Activated CD4-positive, alpha-beta T cell treated with anti-CD3 and anti-CD28 coated beads, Interleukin-2, amount 10 ng/mL, durations not matched to agents 7 days and 5 days (primary cell): Measurements from ENCODE around the gene VWA8. TPM values are rescaled to one million over a fixed set of nuclear protein-coding genes. Genes with fewer than 3 reads are reported as not detected.
"Not testable (repeated sequence)": the region's sequence is repeated elsewhere in the genome, so short reads cannot be mapped to it uniquely, and the experiment has no call there.

Experiments used
- CTCF ChIA-PET: fragments of 350-600 bp; sonication (Branson Sonifier 250); formaldehyde crosslinking; loops from one replicate; lab custom pipeline; 2021; ENCODE audit warnings: antibody characterized with exemption; lab: Charles Lee
- POLR2A ChIA-PET: fragments of 350-600 bp; sonication (Branson Sonifier 250); formaldehyde crosslinking; loops from one replicate; lab custom pipeline; 2021; ENCODE audit warnings: antibody characterized with exemption; lab: Charles Lee
- DNase-seq: peaks from one replicate; pipeline ENCODE4 v3.0.0-alpha.2; 2020
- H3K27ac Mint-ChIP-seq: one replicate; pipeline ENCODE4 v1.8.0; 2021; ENCODE audit warnings: mild to moderate bottlenecking, moderate library complexity, mixed read lengths
- H3K27me3 Mint-ChIP-seq: one replicate; pipeline ENCODE4 v1.8.0; 2021; ENCODE audit warnings: mixed read lengths
- H3K36me3 Mint-ChIP-seq: one replicate; pipeline ENCODE4 v1.8.0; 2021; ENCODE audit warnings: low read depth, mixed read lengths
- H3K4me1 Mint-ChIP-seq: one replicate; pipeline ENCODE4 v1.8.0; 2021; ENCODE audit warnings: mixed read lengths
- H3K4me3 Mint-ChIP-seq: one replicate; pipeline ENCODE4 v1.8.0; 2021; ENCODE audit warnings: mild to moderate bottlenecking, moderate library complexity, mixed read lengths
- H3K9me3 Mint-ChIP-seq: one replicate; pipeline ENCODE4 v1.8.0; 2021; ENCODE audit warnings: mixed read lengths
- total RNA-seq, 2 experiments: library from RNA; stranded (reverse); gene quantifications; one replicate each; pipeline ENCODE4 v1.2.3, GENCODE V29; 2021

Gene VWA8
- total RNA-seq, 2 experiments from 2014 or later, result 17.8 to 17.9 TPM

DNA sequence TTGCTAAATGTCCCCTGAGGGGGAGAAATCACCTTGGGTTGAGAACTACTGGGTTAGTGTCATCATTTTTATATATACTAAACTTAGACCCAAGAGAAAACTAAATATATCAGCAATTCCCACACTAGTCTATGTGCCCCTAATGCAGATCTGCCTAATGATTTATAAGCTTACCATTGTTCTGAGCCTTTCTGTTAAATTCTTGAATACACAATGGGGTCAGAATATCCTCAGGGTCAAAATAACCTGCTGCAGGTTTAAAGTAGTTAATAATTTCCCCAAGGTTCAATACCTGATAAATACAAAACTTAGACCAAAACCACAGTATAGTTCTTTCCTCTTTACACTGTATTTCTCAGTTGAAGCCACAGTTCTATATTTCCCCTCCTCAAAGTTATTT is 4.6 kb downstream of the VWA8 start:
- DNase-seq, result no peak
- H3K4me3 Mint-ChIP-seq, result no peak overlapping the region
- H3K27me3 Mint-ChIP-seq, result no peaks in the 10 kb centered on the region
- H3K9me3 Mint-ChIP-seq, result no peaks in the 10 kb centered on the region
- POLR2A ChIA-PET, result interaction anchor here (0.6 to 1.0 kb wide), 2 partner anchors 85 to 91 kb away, joined by 3 read pairs; no protein-coding TSS in a partner anchor
- CTCF ChIA-PET, result no interaction called here
- H3K4me1 Mint-ChIP-seq, result peaks cover 24% of the 10 kb centered on the region
- no peak overlapping the region for H3K27ac Mint-ChIP-seq
- peaks cover 15% of the 10 kb centered on the region for H3K36me3 Mint-ChIP-seq

DNA sequence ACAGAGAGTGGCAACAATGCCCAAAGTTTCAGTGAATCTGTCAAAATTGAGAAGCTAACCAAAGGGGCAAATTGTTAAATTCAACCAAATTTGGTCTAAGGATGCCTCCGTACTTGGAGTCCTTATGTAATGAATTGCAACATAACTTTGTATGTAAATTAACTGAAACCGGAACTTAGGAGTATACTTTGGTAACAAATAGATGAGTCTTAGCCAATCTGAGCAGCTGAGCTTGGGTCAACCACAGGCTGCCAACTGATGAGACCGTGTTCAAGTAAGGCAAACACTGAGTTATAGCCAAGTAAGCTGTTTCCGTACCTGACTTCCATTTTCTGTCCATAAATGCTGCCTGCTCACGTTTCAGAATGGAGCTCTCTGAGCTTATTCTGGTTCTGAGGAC is 5.3 kb downstream of the VWA8 start:
- H3K36me3 Mint-ChIP-seq, result peaks cover 15% of the 10 kb centered on the region
- no peak overlapping the region for H3K4me3 Mint-ChIP-seq
- no peak for DNase-seq
- H3K27me3 Mint-ChIP-seq, result no peaks in the 10 kb centered on the region
- H3K9me3 Mint-ChIP-seq, result no peaks in the 10 kb centered on the region
- peaks cover 23% of the 10 kb centered on the region for H3K4me1 Mint-ChIP-seq
- CTCF ChIA-PET, result interaction anchor here (1.4 kb wide), 1 partner anchor 35 kb away, joined by 3 read pairs; no protein-coding TSS in a partner anchor
- POLR2A ChIA-PET, result no interaction called here
- H3K27ac Mint-ChIP-seq, result no peak overlapping the region

GRCh38 chr13:41954226-41954625 is 6.7 kb downstream of the VWA8 start:
- H3K27ac Mint-ChIP-seq, result no peak overlapping the region
- H3K27me3 Mint-ChIP-seq, result no peaks in the 10 kb centered on the region
- ChIA-PET CTCF (interaction anchor here (1.0 to 1.4 kb wide), 2 partner anchors 9 to 37 kb away, joined by 3 to 5 read pairs; no protein-coding TSS in a partner anchor), POLR2A (no interaction called here)
- no peak overlapping the region for H3K4me3 Mint-ChIP-seq
- no peak for DNase-seq
- H3K4me1 Mint-ChIP-seq, result peaks cover 13% of the 10 kb centered on the region
- no peaks in the 10 kb centered on the region for H3K9me3 Mint-ChIP-seq
- peaks cover 13% of the 10 kb centered on the region for H3K36me3 Mint-ChIP-seq

GRCh38 chr13:41952749-41953148 is 8.2 kb downstream of the VWA8 start:
- DNase-seq, result no peak
- H3K36me3 Mint-ChIP-seq, result peaks cover 24% of the 10 kb centered on the region
- H3K27ac Mint-ChIP-seq, result no peak overlapping the region
- no peaks in the 10 kb centered on the region for H3K9me3 Mint-ChIP-seq
- H3K27me3 Mint-ChIP-seq, result no peaks in the 10 kb centered on the region
- ChIA-PET POLR2A (no interaction called here), CTCF (interaction anchor here (1.3 kb wide), 1 partner anchor 21 kb away, joined by 3 read pairs; no protein-coding TSS in a partner anchor)
- no peak overlapping the region for H3K4me3 Mint-ChIP-seq
- peaks cover 1% of the 10 kb centered on the region for H3K4me1 Mint-ChIP-seq

DNA sequence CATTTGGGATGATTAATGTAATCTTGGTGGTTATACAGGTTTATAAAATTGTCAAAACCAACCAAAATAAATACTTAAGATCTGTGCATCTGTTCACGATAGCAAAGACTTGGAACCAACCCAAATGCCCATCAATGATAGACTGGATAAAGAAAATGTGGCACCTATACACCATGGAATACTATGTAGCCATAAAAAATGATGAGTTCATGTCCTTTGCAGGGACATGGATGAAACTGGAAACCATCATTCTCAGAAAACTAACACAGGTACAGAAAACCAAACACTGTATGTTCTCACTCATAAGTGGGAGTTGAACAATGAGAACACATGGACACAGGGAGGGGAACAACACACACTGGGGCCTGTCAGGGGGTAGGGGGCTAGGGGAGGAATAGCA is 11.8 kb downstream of the VWA8 start:
- CTCF ChIA-PET, result interaction anchor here (1.6 kb wide), 1 partner anchor 12 kb away, joined by 4 read pairs; the partner anchor contains the start of gene VWA8

DNA sequence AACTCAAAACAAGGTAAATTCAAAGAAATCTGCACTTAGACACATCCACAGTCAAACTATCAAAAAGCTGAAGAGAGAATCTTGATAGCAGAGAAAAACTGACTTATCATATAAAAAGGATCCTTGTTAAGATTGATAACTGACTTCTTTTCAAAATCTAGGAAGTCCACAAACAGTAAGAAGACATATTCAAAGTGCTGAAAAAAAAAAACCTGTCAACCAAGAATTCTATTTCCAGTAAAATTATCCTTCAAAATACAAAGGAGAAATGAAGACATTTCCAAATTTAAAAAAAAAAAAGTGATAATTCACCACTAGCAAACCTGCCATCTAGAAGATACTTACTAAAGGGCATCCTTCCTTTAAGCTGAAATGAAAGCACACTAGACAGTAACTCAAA is 15.0 kb downstream of the VWA8 start:
- Mint-ChIP-seq H3K4me1 (peaks cover 9% of the 10 kb centered on the region), H3K27ac (no peak overlapping the region), H3K27me3 (no peaks in the 10 kb centered on the region), H3K9me3 (peaks cover 18% of the 10 kb centered on the region), H3K4me3 (no peak overlapping the region), H3K36me3 (peaks cover 49% of the 10 kb centered on the region)
- DNase-seq, result no peak
- ChIA-PET CTCF (interaction anchor here (0.7 kb wide), 2 partner anchors 313 to 673 kb away, joined by 3 to 5 read pairs; no protein-coding TSS in a partner anchor), POLR2A (no interaction called here)

More for the DNA sequence above, 11.8 kb downstream of the VWA8 start:
- H3K4me3 Mint-ChIP-seq, DNase-seq, H3K27me3 Mint-ChIP-seq, H3K27ac Mint-ChIP-seq, POLR2A ChIA-PET, H3K4me1 Mint-ChIP-seq: not testable (repeated sequence)
- Mint-ChIP-seq H3K9me3 (peaks cover 18% of the 10 kb centered on the region), H3K36me3 (peaks cover 49% of the 10 kb centered on the region)

DNA sequence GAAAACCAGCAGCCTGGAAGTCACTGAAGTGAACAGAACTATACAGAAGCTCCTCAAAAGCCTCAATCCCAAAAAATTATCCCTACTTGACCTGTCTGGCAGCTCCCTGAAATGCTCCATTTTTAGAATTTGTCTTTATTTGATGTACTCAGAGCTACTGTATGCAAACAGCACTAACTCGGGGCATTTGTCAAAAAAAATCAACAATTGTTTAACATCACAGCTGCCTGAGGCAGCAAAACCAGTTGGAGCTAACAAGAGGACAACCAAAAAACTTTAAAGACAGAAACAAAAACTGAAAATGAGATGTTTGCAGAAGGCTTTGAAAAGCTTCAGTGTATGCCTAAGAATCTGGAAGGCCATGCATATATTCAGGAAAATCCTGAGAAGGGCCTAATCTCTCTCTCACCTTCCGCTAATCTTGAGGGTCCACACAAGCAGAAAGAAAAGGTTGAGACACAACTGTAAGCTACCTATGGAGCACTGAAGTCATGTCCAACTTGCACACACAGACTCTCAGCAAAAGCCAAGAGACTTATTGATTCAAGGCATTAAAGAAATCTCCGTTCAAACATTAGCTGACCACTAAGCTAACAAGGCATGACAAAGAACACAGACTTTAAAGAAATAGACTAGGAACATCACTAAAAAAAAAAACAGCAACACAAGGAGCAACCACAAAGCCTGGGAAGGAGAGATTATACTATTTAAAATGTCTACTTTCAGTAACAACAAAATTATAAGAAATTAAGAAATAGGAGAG is 16.1 kb downstream of the VWA8 start:
- ChIA-PET POLR2A (no interaction called here), CTCF (no interaction called here)
- Mint-ChIP-seq H3K4me3 (no peak overlapping the region), H3K27me3 (no peaks in the 10 kb centered on the region), H3K9me3 (peaks cover 18% of the 10 kb centered on the region), H3K27ac (no peak overlapping the region), H3K36me3 (peaks cover 49% of the 10 kb centered on the region), H3K4me1 (peaks cover 9% of the 10 kb centered on the region)
- no peak for DNase-seq

DNA sequence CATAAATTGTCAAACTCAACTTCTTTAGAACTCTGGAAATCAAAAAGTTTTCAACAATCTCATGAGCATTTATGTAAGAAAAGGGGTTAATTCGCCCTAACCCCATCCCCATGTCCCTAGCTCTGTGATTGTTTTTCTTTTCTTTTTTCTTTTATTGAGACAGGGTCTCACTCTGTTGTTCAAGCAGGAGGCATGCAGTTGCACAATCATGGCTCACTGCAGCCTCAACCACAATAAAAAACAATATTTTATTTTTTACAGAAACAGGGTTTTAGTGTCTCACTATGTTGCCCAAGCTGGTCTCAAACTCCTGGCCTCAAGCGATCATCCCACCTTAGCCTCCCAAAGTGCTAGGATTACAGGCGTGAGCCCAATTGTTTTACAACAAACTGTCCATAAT is 16.7 kb downstream of the VWA8 start:
- no peak overlapping the region for H3K27ac Mint-ChIP-seq
- peaks cover 47% of the 10 kb centered on the region for H3K36me3 Mint-ChIP-seq
- H3K4me1 Mint-ChIP-seq, result peaks cover 9% of the 10 kb centered on the region
- H3K27me3 Mint-ChIP-seq, result no peaks in the 10 kb centered on the region
- CTCF ChIA-PET, result no interaction called here
- POLR2A ChIA-PET, result no interaction called here
- DNase-seq, result no peak
- H3K9me3 Mint-ChIP-seq, result peaks cover 18% of the 10 kb centered on the region
- H3K4me3 Mint-ChIP-seq, result no peak overlapping the region

GRCh38 chr13:41942462-41943094 is 18.3 kb downstream of the VWA8 start:
- POLR2A ChIA-PET, result interaction anchor here (0.5 kb wide), 1 partner anchor 105 kb away, joined by 3 read pairs; no protein-coding TSS in a partner anchor
- CTCF ChIA-PET, result interaction anchor here (0.9 kb wide), 1 partner anchor 10 kb away, joined by 3 read pairs; no protein-coding TSS in a partner anchor
- no peak for DNase-seq
- H3K9me3 Mint-ChIP-seq, result peaks cover 18% of the 10 kb centered on the region
- peaks cover 9% of the 10 kb centered on the region for H3K4me1 Mint-ChIP-seq
- no peak overlapping the region for H3K27ac Mint-ChIP-seq
- H3K4me3 Mint-ChIP-seq, result no peak overlapping the region
- H3K36me3 Mint-ChIP-seq, result peaks cover 35% of the 10 kb centered on the region
- no peaks in the 10 kb centered on the region for H3K27me3 Mint-ChIP-seq

DNA sequence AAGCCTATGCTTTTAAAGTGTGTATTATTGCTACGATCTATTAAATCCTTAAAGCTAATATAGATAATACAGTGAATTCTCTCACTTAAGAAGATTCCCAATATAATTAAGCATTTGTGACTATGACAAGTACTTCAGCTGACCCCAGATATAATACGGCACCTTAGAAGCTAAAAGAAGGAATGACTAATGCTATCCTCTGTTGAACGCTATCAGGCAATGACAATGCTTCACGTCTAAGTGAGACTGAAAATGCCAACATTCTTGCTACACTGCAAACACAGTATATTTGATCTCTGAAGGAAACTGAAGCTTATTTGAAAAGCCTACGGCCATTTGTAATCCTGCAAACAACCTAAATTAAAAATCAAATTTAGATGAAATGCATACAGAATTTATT is 19.7 kb downstream of the VWA8 start:
- no peak overlapping the region for H3K27ac Mint-ChIP-seq
- H3K27me3 Mint-ChIP-seq, result no peaks in the 10 kb centered on the region
- peaks cover 10% of the 10 kb centered on the region for H3K9me3 Mint-ChIP-seq
- no peak for DNase-seq
- H3K4me1 Mint-ChIP-seq, result peaks cover 9% of the 10 kb centered on the region
- ChIA-PET CTCF (interaction anchor here (0.5 kb wide), 1 partner anchor 48 kb away, joined by 4 read pairs; no protein-coding TSS in a partner anchor), POLR2A (no interaction called here)
- H3K36me3 Mint-ChIP-seq, result peaks cover 26% of the 10 kb centered on the region
- H3K4me3 Mint-ChIP-seq, result no peak overlapping the region

- no peak overlapping the region for H3K4me3 Mint-ChIP-seq
- H3K4me1 Mint-ChIP-seq, result peaks cover under 1% of the 10 kb centered on the region
- no peak overlapping the region for H3K27ac Mint-ChIP-seq
- CTCF ChIA-PET, result no interaction called here
- peaks cover 10% of the 10 kb centered on the region for H3K36me3 Mint-ChIP-seq
- H3K27me3 Mint-ChIP-seq, result no peaks in the 10 kb centered on the region
- H3K9me3 Mint-ChIP-seq, result no peaks in the 10 kb centered on the region
- DNase-seq, result no peak
- POLR2A ChIA-PET, result no interaction called here
Observed at GRCh38 chr13:41939398-41939797, 21.5 kb downstream of the VWA8 start.

DNA sequence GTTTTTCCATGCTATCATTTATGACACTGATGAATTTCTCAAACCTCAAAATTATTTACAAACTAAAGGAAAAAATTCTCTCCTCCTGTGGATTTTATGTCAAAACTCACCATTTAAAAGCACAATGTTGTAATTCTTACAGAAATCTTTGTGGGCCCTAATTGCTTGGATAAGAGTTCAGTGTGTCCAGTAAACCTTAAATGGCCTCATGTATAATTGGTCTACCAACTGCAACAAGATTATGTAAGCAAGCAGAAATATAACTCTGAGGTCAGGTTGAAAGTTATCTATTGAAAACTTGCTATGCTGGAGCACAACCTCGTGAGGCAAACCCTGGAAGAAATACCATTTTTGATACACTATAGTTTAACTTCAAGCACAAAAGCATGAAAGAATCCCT is 22.0 kb downstream of the VWA8 start:
- POLR2A ChIA-PET, result no interaction called here
- H3K36me3 Mint-ChIP-seq, result peaks cover 14% of the 10 kb centered on the region
- no peaks in the 10 kb centered on the region for H3K27me3 Mint-ChIP-seq
- H3K4me3 Mint-ChIP-seq, result no peak overlapping the region
- no peaks in the 10 kb centered on the region for H3K4me1 Mint-ChIP-seq
- CTCF ChIA-PET, result interaction anchor here (0.7 kb wide), 1 partner anchor 92 kb away, joined by 4 read pairs; no protein-coding TSS in a partner anchor
- H3K9me3 Mint-ChIP-seq, result no peaks in the 10 kb centered on the region
- no peak for DNase-seq
- H3K27ac Mint-ChIP-seq, result no peak overlapping the region

GRCh38 chr13:41937388-41937787 is 23.5 kb downstream of the VWA8 start:
- H3K27ac Mint-ChIP-seq, result no peak overlapping the region
- H3K27me3 Mint-ChIP-seq, result no peaks in the 10 kb centered on the region
- peaks cover 13% of the 10 kb centered on the region for H3K36me3 Mint-ChIP-seq
- ChIA-PET CTCF (interaction anchor here (0.8 kb wide), 1 partner anchor 29 kb away, joined by 4 read pairs; no protein-coding TSS in a partner anchor), POLR2A (no interaction called here)
- no peaks in the 10 kb centered on the region for H3K9me3 Mint-ChIP-seq
- no peaks in the 10 kb centered on the region for H3K4me1 Mint-ChIP-seq
- H3K4me3 Mint-ChIP-seq, result no peak overlapping the region
- DNase-seq, result no peak
